GM21360 (cell line): ENCODE results near the gene CTDP1.

Source experiments
- ATAC-seq: cut with Tn5 transposase; IDR thresholded peaks from one replicate; pipeline ENCODE4 v1.9.1; 2021; ENCODE audit warnings: mild to moderate bottlenecking, moderate library complexity; ENCODE audit not compliant: unreplicated experiment

The CTDP1 gene

DNA sequence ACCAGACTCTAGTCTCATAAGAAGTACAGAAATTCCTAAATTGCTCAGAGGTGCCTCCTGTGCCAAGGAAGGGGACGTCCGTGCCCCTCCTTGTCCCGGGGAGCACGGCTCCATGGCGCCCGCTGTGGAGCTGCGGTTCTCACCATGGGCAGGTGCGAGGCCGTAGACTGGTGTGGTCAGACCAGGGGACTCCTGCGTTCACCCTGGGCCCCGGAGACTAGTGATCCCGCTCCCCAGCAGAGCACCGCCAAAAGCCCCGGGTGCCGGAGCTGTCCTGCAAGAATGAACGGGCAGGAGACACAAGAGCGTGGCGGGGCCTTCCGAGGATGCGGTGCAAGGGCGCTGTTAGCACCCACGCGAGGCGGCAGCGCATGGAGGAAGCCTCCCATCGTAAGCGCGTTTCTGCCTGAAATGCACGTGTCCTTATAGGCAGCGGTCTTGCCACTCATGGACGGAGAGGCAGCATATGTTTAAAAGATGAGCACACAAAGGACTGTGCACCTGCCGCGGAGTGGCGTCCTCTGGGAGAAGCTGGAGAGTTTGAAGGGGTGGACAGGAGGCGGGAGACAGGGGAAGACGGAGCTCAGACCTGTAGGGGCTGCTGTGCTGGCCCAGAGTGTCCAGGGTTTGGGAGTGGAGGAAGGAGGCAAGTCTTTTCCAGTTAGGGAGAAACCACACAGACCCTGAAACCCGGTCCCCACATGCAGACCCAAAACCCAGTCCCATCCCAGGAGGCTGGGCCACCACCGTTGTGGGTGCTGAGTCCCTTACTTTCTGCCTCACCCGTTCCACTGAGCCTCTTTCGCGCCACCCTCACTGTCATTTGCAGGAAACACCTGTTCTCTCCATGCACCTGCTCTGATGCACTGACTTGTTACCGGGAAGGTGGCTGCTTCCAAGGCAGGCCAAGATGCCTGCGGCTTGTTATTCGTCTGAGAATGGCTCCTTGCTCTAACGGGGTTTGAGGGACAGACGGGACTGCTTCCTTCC is 110.6 kb downstream of the CTDP1 start:
- no peak for ATAC-seq

DNA sequence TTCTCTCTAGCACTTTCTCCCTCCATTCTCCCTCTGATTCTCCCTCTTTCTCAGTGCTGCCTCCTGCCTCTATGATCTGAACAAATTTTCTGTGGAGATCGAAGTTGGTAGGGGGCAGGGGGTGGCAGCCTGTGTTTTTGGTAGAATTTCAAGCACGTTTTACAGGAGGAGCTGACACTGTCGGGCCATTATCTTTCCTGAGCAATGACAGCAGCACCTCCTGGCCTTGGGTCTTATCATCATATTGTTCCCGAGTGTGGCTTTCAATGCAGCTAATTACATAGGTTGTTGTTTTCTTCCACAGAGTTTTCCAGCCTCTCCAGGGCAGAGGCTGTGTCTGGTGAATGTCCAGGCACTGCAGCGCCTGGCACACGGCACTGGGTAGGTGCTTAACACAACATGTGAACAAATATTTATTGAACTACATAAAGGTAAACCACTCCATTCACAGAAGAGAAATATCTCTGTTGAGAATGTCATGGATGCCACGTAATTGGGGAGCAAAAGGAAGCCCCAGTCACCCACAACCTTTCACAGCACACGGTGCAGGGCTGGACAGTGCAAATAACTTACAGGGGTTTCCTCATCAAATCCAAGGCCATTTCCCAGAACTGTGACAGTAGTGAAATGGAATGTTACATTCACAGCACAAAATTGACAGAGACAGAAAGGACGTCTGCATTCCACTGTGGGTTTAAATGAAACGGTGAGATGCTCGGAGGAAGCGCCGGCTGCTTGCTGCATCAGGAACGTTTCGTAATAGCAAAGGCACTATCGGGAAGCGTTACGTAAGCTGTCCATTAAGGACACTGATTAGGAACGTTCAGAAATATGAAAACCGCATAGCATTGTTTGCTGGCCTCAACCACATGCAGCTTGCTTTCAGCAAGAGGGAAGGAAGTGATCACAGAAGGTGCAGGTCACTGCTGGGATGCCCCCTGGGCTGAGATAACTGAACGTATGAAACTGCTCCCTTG is 111.7 kb downstream of the CTDP1 start:
- ATAC-seq: no peak

DNA sequence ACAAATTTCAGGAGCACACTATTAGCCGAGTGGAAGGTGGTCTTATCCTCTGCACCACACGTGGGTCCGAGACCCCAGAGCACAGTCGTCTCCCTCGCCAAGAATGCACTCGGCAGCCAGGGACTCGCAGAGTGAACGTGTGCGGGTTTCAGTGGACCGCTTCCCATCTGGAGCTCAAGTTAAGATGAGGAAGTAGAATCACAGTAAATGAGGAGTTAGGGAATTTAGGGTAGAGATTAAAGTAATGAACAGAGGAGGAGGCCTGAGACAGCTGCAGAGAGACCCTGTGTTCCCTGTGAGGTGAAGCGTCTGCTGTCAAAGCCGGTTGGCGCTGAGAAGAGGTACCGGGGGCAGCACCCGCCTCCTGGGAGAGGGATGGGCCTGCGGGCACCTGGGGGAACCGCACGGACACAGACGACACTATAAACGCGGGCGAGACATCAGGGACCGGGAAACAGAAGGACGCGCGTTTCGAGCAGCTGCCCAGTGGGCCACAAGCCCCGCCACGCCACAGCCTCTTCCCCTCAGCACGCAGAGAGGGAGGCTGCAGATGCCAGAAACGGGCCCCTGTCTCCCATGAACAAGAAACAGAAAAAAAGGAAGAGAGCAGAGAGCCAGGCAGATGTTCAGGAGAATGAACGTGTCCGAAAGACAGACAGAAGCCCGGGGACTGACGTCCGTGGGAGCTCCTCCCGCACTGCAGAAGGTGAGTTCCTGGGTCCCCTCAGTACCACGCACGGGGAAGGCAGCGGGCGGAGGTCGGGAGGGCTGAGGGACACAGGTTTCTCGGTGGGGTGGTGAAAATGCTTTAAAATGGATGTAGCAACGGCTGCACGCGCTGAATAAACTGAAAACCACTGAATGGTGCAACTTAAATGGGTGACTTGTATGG is 112.7 kb downstream of the CTDP1 start:
- no peak for ATAC-seq

DNA sequence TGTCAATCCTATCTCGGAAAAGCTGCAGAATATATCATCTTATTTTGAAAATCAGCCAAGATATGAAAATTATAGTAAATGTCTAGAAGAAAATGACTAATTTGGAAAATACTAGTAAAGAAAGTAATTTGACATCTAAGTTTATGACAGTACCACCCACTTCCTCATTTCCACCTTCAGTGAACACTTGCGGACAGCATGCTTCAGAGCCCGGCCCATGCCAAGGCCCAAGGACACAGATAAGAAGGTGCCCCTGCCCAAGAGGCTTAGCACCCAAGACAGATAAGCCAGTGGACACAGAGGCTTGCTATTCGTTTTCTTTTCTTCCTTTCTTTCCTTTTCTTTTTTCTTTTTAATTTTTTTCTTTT is 113.4 kb downstream of the CTDP1 start:
- no peak for ATAC-seq

DNA sequence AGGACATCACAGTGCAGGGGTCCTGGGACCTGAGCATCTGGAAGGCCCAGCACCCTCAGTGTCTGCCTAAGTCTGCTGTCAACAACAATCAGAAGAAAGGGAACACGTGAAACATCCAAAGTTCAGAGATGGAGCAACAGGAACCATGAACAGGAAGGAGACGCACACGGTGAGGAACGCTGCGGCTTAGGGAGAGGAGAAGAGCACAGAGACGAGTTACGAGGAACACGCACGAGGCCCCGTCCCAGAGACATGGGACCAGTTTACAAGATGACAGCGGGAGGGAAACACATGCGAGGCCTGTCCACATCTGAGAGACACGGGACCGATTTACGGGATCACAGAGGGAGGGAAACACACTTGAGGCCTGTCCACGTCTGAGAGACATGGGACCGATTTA is 115.2 kb downstream of the CTDP1 start:
- ATAC-seq: no peak

DNA sequence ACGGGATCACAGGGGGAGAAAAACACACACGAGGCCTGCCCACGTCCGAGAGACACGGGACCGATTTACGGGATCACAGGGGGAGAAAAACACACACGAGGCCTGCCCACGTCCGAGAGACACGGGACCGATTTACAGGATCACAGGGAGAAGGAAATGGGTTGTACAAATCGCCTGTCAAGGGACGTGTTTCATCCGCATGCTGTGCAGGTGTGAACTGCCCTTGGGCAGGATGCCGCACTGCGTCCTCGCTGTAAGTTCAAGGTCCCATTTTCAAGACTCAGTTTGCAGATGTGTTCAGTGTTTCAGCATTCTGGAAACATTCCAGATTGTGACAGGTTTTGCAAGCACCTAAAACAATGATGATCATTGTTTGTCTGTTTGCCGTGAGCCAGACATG is 115.8 kb downstream of the CTDP1 start:
- no peak for ATAC-seq

DNA sequence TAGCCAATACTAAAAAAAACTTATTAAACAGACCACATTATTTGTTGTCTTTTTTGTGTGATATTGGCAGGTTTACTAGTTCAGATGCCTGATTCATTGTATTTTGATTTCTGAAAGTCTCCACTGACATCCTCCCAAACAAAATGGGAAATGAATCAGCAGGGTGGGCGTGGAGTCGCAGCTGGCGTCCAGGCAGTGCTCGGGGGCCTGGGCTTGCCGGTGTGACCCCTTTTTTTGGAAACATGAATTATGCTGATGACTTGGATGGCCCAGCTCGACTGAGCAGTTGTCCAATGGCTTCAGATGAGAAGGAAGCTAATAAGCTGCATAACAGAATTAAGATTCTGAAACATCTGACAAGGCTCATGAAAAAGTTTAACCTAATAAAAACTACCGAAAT is 116.4 kb downstream of the CTDP1 start:
- ATAC-seq: no peak

DNA sequence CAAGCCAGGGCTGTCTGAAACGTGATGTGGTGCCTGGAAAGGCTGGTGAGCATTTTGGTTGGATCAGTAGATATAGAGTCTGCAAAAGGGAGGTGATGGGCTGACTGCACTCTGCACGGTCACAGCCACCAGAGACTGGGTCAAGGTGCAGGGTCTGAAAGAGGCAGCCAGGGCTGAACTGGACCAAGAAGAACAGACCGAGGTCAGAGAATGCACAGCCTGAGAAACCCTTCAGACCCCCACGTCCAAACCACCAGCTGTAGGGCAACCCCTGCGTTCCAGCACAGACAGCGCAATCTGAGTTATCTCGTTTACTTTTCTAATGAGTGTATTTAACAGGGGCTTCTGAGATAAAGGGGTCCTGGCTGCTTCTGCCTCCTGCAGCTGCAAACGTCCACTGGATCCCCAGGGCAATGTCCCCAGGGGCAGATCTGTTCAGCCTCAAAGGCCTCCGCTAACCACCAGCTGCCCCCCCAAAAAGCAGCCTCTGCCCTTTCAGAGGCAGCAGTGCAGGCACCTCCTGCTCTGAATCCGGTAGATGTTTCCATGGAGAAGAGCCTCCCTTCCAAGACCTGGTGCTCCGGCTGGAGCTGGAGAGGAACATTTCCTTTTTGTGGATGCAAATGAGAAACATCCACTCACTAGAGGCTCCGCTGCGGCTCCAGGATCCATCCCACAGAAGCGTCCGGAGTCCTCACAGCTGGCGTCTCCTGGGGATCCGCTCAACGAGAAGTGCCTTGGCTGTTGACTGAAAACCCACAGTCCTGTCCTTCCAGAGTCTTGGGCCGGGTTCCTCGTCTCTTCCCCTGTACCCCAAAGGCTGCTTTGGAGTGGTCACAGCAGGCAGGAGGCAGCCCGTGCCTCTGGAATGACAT is 117.2 kb downstream of the CTDP1 start:
- ATAC-seq: no peak

DNA sequence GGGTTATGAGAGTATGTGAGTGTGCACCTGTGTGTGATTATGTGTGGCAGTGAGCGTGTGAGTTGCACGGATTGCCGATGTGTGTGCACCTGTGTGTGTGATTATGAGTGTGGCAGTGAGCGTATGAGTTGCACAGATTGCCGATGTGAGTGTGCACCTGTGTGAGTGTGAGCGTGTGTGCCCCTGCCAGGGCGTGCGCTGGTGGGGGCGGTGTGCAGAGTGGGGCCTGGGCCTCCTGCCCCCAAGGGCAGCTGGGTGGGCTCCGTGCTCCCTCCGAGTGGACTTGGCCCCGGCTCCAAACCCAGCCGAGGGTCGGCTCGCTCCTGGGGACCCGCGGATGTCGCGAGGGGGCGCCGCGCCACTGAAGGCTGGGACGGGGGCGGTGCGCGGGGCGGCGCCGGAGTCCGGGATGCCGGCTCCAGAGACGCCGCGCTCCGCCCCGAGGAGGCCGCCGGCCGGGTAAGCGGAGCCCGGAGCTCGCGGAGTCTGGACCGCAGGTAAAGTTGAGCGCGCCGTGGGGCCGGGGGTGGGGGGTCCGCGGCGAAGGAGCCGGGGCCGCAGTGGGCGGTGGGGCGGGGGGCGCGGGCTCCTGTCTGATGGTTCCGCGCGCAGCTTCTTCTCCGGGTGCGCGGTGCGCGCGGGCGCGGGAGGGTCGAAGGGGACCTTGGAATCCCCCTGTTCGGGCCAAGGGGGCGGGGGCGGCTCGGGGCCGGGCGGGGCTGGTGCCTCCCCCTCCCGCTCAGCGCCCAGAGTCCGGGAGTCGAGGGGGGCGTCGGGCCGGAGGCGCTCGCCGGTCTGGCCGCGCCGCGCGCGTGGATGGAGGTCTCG is 118.1 kb downstream of the CTDP1 start, which contains the start of gene KCNG2:
KCNG2 (plus strand) TSS at position 421 of the 828 bp plus-strand sequence. CDS start 65,730 bp downstream, outside the sequence.
- no peak for ATAC-seq

DNA sequence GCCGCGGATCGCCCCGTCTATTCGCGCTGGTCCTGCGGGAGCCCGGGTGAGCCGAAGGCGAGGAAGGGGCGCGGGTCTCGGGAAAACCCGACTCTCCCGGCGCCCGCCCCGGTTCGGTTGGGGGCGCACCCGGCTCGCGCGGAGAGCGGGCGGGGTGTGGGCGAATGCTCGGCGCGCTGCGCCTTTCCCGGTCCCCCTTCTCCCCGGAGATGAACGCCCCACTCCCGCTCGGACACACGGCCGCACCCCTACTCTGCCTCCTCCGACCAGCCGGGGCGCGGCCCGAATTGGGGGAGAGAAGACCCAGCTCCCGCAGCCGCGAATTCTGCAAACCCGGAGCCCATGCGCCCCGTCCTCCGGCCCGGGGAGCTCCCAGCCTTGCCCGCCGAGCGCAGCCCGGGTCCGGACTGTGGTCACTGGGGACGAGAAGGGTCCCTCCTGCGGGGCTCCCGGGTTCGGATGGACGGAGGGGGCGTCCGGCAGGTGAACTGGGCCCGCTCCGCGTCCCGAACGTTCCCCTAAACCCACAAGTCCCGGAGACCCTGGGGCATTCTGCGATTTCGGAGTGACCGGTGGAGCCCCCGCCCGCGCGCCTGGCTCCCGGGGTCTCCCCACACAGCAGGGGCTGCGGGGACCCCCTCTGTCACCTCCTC is 118.9 kb downstream of the CTDP1 start:
- no peak for ATAC-seq

DNA sequence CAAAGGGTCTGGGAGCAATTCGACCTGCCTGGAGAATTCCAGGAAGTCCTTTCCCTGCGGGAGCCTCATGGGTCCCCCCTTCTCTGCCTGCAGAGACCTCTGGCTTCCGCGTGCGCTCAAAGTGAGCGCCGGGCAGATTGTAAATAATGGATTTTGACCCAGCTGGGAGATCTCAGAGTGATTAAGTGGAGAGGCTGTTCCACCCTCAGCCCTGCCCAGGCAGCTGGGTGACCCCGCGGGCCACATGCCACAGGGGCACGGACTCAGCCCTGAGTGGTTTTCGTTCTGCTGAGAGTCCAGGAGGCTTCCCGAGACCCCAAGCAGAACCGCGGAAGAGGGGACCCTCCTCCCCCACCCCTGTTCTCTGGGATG is 119.4 kb downstream of the CTDP1 start:
- ATAC-seq: no peak

DNA sequence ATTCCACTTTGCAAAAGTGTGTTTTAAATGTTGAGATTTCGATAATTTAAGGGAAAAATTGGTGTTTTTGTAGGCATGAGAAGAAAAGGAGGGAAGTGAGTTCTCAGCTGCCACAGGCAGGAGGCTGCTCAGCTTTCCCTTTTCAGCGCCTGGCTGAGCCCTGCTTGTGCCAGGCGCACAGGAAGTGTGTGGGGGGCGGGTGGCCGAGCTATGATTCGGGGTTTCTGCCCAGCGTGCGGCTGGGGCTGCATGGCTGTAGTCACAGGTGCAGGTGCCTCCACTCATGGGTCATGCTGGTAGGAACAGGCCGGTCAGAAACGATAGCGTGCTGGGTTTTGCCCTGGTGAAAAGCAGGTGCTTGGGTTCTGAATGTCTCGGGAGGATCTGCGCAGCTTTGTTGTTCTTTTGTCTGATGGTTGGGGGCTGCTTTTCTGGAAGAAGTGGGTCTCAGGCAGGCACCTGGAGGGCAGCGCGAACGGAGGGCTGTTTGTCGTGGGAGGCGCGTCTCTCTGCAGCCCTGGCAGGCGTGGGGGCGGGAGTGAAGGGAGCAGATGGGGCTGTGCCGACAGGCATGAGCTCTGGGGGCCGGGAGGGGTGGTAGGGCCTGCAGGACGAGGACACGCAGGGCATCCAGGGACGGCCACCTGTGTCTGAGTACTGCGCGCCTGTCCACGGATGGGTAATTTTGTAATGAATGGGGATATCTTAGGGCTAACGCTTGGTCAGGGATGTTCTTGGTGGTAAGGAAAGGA is 120.2 kb downstream of the CTDP1 start:
- no peak for ATAC-seq

DNA sequence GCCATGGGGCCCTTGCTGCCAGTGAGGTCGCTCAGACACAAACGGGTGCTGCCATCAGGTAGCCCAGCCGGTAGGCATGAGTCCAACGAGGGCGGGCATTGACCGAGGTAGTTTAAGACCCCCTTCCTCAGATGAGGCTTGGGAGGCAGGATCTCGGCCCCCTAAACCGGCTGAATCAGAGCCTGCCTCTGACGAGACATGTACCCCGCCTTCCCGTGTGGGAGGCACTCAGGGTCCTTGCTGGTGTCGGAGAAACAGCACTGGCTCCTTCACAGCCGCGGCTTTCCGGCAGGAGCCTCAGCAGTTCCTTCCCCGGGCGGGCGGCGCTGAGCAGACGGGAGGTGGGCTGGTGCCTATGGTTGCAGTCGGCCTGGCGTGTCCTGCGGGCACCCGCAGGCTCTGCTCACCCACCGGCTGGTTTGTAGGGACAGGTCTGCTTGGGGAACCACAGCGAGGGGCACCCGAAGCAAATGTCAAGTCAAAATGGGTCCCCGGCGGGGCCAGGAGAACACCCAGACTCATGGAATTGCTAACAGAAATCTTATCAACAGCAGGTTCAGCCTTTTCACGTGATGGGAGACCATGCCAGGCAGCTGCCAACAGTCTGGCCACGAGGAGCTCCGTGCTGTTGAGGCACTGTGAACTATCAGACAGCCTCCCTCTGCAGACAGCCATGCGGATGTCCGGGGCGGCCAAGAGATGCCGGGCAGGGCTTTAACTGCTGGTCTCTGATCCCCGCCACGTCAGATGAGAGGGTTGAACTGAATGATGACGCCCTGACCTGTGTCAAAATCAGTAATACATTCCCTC is 121.0 kb downstream of the CTDP1 start:
- ATAC-seq: no peak

DNA sequence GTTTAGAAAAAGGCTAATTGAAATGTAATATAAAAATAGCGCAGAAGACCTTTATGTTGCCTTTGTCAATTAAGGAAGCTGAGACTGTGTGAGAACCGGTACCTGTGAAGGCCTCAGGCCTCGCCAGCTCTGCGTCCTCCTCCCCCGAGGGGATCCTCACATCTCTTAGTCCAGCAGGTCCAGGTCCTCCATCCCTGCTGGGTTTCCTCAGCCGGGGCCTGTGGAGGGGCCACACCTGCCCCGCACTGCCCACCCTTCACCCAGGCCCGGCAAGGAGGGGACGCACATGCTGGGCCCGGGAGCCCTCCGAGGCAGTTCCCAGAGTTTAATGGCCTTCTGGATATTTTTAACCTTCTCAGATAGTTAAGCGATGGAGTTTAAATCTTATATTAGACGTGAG is 121.6 kb downstream of the CTDP1 start:
- ATAC-seq: no peak

DNA sequence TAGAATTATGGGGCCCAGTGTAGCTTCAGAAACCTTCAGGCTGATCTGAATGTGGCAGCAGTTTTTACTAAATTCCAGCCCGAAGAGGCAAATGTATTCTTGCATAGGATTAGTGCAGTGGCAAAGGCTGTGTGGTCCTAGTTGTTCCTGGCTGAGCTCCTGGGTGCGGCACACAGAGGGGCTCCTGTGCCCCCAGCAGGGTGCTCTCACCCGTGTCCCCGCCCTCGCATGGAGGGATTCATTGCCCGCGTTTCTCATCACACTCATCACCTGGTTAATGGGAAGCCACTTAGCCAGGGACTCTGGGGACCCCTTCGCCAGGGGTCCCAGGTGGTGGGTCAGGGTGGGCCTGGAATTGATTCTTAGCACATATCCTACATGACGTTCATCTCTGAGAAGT is 122.0 kb downstream of the CTDP1 start:
- ATAC-seq: no peak

DNA sequence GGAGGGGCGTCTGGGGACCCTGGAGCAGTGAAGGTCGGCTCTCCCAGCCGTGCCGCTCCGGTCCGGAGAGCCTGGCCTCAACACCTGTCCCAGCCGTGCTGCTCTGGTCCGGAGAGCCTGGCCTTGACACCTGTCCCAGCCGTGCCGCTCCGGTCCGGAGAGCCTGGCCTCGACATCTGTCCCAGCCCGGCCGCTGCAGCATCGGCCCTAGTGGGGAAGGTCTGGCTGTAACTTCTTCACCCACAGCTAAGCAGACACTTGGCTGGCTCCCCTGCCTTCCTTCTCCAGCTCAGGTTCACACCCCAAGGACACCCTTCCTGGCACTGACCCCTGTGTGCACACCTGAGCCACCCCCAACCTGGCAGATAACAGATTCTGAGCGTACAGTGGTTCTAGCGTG is 122.7 kb downstream of the CTDP1 start:
- ATAC-seq: no peak

DNA sequence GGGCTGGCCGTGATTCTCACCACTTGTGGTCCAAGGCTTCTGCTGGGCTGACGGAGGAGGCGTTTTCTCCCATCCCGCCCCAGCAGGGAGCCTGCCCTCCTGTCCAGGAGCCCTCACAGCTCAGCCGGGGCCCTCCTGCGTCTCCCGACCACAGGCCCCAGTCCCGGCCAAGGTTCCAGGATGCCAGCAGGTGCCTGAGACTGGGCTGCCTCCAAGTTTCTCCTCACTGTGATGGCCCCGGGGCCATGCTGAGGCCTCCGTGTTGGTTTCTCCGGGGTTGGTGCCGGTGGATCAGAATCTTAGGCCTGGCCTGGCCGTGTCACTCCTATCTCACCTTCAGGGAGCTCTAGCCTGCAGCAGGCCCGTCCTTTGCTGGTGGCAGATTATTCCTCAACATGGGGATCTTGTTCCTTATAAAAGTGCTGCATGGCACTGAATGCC is 124.0 kb downstream of the CTDP1 start:
- no peak for ATAC-seq
